ENCODE measurements around the gene POLR3B. TPM values are rescaled to one million over a fixed set of nuclear protein-coding genes. Genes with fewer than 3 reads are reported as not detected.
"Not testable (repeated sequence)": the region's sequence is repeated elsewhere in the genome, so short reads cannot be mapped to it uniquely, and the experiment has no call there.

Gene POLR3B
- total RNA-seq = 8.5 and 9.3 TPM in 2 replicates

DNA sequence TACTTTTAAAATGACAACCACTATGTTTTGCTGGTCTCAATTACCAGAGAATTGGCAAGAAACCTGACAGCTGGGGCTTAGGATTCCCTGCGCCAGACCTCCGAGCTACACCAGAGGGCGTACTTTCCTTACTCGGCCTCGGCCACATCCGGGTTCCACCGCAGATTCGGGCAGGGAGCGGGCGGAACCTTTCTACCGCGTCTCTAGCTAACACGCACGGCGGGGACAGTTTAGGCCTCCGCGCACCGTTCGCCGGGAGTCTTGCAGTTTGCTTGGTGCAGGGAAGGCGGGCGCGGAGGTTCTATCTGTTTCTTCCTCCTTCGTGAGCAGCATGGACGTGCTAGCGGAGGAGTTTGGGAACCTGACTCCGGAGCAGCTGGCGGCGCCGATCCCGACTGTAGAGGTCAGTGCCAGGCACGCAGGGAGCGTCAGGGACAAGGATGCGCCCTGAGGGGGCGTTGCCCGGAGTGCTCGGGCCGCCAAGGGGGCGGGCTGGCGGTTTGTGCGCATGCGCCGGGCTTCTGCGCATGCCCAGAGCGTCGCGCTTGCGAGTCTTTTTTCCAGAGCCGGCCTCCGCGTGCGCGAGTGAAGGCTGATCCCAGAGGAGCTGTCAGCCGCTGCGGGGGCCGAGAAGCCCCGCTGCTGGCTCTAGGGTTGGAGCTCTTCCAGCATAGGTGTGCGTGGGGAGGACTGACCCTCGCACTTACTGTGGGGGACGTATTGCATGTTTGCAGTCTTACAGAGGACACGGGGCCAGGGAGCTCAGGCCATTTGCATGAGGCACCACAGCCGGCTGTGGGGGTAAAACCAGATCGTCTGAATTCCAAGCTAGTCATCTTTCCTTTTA is at the start of gene POLR3B:
POLR3B (plus strand) TSS at position 200 of the 847 bp plus-strand sequence; CDS start at position 332, 132 bp downstream.
- DNase-seq (ENCODE audit: extremely low read depth, low read depth, low spot score) = peak; percentile 72

DNA sequence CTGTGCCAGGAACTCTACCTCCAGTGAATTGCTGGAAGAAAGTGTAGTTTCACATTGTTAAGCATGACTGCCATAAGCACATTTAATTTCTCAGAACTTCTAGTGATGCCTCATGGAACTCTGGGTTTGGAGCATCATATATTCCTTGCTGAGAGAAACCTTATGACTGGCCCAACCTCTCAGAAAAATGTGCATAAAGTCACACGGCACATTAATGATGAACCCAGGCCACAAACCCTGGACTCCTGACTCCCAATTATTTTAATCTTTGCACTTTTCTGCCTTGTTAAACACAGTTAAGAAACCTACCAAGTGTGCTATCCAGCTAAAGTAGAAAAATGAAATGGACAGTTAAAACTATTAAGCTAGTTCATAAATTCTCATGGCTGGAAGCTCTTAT is 49.4 kb upstream of the POLR3B start:
- DNase-seq (ENCODE audit: extremely low read depth, low read depth, low spot score) = no peak

DNA sequence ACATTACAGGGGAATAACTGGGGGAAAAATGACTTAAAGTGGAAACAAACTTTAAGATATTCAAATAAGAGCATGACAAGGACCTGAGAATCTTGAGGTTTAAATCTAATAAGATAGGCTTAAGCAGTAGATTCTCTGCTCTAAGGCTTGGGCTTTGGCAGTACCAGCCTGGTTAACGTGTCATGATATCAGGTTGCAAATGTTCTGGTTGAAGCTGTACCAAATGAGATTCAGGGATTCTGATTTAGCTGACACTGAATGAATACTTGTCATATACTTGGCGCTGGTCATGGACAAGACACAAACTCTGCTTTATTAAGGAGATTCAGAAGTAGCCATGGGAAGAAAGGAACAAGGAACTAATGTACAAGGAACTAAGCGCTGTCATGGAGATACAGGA is 48.9 kb upstream of the POLR3B start:
- no peak for DNase-seq (ENCODE audit: extremely low read depth, low read depth, low spot score)

DNA sequence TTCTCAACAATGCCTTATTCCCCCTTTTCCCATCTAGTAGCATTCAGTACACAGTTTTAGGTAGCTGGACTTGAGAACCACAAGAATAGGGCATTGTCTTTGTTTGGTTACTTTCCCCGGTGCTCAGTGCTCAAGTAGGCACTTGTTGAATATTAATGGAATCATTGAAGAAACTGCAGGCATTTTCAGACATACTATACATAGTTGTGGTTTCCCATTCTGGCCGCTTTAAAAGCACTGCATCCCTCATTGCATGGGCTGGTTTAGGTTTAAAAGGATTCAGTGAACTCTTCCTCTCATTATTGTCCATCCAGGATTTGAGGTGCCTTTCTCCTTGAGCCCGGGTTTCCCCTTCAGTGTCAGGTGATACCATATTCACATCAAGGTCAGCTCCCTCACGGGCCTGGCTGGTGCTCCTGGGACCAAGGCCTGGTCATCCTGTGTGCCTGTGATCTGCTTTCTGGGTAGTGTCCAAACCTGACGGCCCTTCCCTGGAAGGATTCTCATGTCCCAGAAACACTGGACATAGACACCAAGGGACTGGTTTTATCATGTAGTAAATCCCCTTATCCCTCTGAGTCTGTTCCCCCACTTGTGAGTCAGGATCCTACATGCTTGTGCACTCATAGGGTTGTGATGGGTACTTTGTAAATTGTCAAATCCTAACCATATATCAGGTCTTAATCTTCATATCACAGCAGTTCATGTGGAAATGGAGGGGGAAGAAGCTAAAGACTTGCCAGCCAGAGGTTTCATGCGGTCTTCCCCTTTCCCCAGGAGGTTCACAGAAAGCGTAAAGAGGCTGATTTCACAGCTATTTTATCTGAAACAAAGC is 47.7 kb upstream of the POLR3B start:
- no peak for DNase-seq (ENCODE audit: extremely low read depth, low read depth, low spot score)

DNA sequence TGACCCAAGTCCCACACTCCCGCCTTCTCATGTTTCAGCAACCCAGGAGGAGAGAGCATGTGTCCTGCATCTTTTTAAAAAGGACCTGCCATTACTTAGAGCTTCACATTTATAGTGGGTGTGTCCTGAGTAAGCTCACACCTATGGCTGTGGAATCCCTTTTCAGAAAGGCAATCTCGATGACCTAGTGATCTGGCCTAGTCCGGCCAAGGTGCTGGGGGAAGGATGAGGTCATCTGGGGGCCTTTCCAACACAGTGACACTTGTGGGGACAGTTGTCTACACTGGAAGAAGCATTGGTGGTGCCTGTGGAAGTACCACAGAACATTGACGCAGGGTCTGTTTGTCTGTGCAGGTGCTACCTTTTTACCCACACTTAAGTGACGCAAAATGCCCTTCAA is 46.9 kb upstream of the POLR3B start:
- DNase-seq (ENCODE audit: extremely low read depth, low read depth, low spot score) = no peak

DNA sequence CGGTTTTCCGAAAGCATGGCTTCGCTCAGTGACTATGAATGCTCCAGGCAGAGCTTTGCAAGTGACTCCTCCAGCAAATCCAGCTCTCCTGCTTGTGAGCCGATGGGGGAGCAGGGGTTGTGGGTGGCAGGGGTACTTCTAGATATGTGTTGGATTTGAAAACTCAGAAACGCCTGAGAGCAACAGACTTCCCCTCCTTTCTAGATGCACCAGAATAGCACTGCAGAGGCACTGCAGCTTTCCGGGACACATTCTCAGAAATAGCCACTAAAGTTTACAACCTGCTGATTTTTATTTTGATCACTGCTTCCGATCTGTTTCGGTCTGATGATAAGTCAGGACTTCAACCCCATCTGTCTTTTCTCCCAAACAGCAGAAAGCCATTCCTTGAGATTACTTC is 46.4 kb upstream of the POLR3B start:
- no peak for DNase-seq (ENCODE audit: extremely low read depth, low read depth, low spot score)

DNA sequence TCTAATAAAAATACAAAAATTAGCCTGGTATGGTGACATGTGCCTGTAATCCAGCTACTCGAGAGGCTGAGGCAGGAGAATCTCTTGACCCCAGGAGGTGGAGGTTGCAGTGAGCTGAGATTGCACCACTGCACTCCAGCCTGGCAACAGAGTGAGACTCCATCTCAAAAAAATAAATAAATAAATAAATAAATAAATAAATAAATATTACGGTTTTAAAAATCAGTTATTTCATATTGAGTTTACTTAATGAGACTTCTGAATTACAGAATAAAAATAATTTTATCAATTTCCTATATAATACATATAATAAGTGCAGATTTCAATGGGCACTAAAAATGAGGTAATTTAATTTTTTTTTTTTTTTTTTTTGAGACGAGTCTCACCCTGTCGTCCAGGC is 44.1 kb upstream of the POLR3B start:
- DNase-seq (ENCODE audit: extremely low read depth, low read depth, low spot score) = not testable (repeated sequence)

DNA sequence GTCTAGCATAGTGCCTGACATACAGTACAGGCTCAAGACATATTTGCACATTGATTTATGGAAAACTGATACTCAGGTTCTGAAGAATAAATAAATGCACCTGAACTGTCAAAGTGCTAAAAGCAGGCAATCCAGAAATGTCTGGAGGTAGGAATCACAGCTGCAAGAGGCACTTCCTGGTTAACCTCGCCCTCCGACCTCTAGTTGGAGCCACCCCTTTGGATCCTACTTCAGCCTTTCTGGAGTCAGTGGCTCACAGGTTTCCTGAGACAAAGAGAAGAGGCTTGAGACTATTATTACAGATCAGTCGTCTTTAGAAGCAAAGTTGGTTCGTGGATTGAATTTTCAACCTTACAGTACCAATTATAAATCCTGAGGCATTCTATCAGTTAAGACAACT is 42.0 kb upstream of the POLR3B start:
- DNase-seq (ENCODE audit: extremely low read depth, low read depth, low spot score) = no peak

DNA sequence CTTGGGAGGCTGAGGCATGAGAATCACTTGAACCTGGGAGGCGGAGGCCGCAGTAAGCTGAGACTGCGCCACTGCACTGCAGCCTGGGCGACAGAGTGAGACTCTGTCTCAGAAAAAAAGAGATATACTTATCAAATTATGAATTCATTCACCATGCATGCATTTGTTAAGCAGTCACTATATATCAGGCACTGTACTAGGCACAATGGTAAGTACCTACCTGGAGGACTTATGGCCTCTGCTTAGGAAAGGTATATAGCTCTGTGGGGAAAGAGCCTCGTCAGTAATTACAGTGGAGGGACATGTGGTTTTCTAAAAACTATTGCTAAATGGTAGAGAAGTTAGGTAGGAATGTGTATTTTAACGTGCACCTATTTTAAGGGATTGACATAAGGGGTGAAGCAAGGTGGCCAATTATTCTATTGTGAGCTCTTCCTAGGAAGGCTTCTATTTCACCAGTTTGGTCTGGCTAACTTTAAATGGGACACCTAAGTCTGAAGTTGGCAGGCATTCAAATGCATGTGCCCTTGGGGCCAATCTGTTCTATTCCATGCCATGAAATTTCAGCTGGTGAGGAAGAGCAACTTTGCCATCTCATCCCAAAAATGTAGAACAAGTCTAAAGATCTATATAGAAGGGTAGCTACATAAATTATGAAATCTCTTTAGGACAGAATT is 40.0 kb upstream of the POLR3B start:
- no peak for DNase-seq (ENCODE audit: extremely low read depth, low read depth, low spot score)

DNA sequence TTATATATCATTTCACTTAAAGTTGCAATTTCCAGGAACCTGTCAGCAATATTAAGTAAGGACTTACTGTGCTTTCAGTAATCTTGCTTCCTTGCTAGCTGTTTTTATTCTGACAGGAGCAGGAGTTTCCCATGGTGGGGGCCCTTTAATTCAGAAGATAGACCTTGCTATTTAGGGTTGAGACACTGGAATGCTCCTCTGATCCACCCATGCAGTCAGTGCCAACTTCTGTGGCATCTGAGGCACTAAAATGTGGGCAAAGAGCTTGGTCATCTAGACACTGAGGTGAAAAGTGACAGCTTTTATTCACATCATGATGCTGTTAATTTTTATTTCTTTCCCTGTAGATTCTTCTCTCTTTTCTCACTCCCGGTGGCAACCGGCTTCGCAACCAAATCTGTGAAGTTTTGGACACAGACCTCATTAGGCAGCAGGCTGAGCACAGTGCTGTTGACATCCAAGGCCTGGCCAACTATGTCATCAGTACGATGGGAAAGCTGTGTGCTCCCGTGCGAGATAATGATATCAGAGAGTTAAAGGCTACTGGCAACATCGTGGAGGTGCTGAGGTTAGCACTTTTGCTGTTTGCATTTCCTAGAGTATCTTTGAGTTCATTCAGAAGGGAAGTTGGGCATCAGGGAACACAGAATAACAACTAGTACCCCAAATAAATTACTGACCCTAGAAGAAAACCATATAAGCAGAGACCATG is 36.3 kb upstream of the POLR3B start:
- no peak for DNase-seq (ENCODE audit: extremely low read depth, low read depth, low spot score)

DNA sequence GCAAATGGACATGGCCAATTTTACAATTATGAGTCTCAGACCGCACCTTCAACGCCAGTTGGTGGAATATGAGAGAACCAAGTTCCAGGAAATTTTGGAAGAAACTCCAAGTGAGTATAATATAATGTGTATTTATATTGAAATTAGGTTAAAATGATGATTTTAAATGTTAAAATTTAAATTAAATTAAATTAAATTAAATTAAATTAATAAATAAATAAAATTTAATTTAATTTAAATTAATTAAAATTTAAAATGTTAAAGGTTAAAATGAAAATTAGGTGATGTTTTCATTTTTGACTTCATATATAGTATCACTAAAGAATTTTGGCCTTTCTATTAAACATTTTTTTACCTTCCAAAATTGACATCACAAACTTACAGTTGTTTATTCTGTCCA is 34.0 kb upstream of the POLR3B start:
- no peak for DNase-seq (ENCODE audit: extremely low read depth, low read depth, low spot score)

DNA sequence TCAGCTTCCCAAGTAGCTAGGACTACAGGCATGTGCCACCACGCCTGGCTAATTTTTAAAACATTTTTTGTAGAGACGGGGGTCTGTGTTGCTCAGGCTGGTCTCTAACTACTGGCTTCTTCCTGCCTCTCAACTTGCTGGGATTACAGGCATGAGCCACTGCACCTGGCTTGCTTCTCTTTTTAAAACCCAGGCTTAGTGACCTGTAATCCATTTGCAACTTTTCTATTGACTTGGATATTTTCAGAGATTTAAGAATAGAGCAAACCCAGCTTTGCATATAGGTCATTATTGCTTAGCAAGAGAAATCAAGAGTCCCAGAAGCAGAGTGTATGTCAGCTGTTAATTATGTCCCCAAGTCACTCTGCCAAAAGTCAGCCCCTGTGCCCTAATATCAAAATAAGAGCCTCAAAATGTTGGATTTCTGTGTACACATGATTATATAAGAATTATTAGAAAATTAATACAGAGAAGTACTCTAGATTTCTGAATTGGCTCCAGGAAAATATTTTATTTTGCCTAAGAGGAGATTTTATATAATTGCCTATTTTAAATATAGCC is 30.2 kb upstream of the POLR3B start:
- DNase-seq (ENCODE audit: extremely low read depth, low read depth, low spot score) = no peak

DNA sequence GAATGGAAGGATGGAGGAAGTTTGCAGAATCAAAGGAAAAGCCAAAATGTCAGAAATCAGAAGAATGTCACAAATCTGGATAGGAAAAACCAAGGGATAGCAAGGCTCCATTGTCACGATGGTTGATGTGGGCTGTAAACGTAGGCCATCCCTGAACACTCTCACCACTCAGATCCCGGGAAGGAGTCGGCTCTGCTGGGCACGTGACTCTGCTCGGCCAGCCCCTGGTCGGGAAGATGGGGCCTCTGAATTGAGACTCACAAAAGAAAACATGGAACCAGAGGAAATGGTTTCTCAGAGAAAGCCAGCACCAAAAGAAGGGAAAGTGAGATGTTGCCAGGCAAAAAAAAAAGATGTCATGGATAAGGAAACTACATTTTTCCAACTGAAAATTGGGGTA is 28.8 kb upstream of the POLR3B start:
- no peak for DNase-seq (ENCODE audit: extremely low read depth, low read depth, low spot score)

DNA sequence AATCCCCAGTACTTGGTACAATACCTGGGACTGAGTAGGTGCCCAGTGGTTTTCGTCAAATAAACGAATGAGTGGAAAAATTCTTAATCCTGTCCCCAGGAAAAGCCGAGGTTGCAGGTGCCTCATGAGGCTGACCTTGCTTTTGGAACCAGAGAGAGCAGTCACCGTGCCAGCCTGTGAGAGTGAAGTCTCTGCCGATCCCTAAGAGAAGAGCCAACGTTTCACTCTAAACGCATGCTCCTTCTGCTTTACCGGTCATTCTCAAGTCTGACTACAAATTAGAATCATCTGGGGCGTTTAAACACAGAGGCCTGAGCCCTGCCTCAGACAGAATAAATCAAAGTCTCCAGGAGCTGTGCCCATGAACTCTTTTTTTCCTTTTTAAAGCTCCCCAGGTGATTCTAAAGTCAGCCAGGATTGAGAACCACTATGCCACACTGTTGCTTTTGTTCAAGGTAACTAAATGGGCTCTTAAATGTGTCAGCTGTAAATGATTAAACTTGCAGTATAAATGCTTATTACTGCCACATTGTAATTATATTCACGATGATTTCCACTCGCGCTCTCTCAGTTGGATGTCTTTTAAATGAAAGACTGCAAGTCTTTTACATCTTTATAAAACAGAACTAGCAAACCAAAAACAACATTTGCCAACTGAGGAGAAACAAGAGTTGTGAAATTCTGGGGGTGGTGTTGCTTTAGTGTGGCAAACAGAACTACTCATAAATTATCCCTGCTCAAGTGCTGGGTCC is 28.1 kb upstream of the POLR3B start:
- DNase-seq (ENCODE audit: extremely low read depth, low read depth, low spot score) = no peak

DNA sequence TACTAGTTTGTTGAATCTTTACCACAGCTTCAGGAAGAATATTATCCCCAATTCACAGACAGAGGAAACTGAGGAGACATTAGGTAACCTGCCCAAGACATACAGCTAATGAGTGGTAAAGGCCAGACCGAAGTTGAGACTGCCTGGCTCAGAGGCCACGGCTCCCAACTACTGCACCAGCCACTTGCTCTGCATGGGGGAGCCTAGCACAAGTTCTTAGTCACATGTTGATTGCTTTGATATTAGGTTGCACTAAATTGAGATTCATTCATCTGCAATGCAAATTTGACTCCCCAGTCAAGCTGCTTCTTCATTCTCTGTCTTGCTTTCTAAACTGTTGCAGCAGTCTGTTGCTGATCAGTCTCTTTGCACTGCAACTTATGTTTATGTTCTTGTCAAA is 25.9 kb upstream of the POLR3B start:
- no peak for DNase-seq (ENCODE audit: extremely low read depth, low read depth, low spot score)

DNA sequence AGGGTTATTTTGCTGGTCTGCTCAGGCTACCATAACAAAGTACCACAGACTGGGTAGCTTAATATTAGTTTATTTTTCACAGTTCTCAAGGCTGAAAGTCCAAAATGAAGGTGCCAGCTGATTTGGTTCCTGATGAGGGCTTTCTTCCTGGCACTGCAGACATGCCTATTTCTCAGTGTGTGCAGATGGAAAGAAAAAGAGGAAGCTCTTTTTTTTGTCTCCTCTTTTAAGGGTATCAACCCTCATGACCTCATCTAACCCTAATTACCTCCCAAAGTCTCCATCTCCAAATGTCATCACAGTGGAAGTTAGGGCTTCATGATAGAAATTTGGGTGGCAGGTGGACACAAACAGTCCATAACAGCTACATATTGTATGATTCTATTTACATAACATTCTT is 25.0 kb upstream of the POLR3B start:
- DNase-seq (ENCODE audit: extremely low read depth, low read depth, low spot score) = no peak

DNA sequence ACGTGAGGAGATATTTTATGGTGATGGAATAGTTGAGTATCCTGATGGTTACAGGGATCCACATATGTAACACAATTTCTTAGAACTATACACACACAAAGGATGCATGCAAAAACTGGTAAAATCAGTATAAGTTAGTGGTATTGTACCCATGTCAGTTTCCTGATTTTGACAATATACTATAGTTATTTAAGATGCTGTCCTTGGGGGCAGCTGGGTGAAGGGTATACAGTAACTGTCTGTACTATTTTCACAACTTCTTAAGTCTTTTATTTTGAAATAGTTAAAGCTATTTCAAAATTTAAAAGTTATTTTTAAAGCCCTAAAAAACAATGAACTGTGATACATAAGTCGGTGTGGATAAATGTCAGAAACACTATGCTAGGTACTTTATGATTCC is 24.5 kb upstream of the POLR3B start:
- no peak for DNase-seq (ENCODE audit: extremely low read depth, low read depth, low spot score)

DNA sequence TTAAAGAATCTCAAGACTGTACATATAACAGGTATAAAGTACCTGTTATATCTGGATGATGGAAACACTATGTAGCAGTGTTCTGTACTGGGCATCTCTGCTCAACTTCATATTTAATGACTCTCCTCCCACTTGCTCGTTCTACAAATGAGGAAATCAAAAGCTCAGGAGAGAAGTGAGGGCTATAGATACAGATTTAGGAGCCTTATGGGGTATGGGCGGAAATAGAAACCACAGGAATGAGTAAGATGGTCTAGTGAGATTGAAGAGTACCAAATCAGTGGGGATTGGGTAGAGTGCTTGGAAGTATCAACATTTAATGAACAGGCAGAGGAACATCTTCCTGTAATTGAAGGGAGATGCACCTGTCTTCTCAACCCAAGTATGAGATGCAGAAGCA is 23.8 kb upstream of the POLR3B start:
- no peak for DNase-seq (ENCODE audit: extremely low read depth, low read depth, low spot score)

DNA sequence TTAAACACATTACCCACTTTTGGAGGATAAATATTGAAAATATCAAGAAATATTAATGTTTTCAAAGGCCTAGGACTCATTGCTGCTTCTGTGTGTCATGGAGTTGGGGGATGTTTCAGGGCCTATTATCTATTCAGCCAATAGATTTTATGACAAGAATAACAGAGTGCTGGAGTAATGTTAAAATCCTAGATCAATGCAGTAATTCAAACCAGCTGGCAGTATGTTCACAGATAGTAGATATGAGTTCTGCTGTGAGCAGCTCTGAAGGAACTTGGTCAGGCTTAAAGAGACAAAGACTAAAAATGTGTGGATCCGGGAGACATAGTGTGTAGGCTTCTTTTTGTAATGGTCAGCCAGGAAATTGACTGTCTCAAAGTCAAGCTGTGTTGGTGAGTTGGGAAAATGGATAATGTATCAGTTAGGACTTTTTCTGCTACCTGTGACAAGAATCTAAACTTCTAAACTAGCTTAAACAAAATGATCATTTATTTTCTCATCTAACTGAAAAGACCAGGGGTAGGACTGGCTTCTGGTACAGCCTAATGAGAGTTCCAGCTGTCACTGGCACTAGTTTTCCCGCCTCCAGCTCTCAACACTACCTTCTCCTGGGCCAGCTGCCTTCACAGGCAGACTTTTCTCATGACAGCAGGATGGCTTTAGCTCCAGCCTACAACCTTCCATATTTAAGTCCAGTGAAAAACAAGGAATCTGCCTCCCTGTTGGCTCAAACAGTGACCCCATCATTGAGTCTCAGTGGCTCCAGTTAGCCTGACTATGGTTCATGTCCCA is 16.3 kb upstream of the POLR3B start:
- no peak for DNase-seq (ENCODE audit: extremely low read depth, low read depth, low spot score)

All from glomerular endothelial cell (primary cell).